Natural killer cell treated with Interleukin-12 subunit alpha and Interleukin-12 subunit beta and Interleukin-15 and Interleukin-18, amount 100 ng/mL, for 72 hours (primary cell): ENCODE measurements around the gene TAF10. TPM values are rescaled to one million over a fixed set of nuclear protein-coding genes. Genes with fewer than 3 reads are reported as not detected.

ENCODE experiments used
- ATAC-seq, 2 donors: fragments of 150-1000 bp; cut with Tn5 transposase in 1 of 2; sonication (Bioruptor Pico), chemical (Tn5 transposase) in 1 of 2; 2 replicates each; pipeline ENCODE4 v1.10.0; 2021
- DNase-seq: peaks from one replicate; pipeline ENCODE4 v3.0.0; 2022; ENCODE audit warnings: low spot score
- H3K27ac Mint-ChIP-seq, 2 donors: 1 replicate in 1 of 2; 2 replicates in 1 of 2; pipeline ENCODE4 v1.8.0; 2022; ENCODE audit warnings: mixed read lengths in 2 of 2, mild to moderate bottlenecking in 1 of 2, moderate library complexity in 1 of 2
- H3K27me3 Mint-ChIP-seq, 2 donors: 1 replicate in 1 of 2; 2 replicates in 1 of 2; pipeline ENCODE4 v1.8.0; 2022; ENCODE audit warnings: mixed read lengths in 2 of 2
- H3K36me3 Mint-ChIP-seq: one replicate; pipeline ENCODE4 v1.8.0; 2022; ENCODE audit warnings: mixed read lengths
- H3K4me1 Mint-ChIP-seq, 2 donors: 1 replicate in 1 of 2; 2 replicates in 1 of 2; pipeline ENCODE4 v1.8.0; 2022; ENCODE audit warnings: low read depth in 2 of 2, mixed read lengths in 2 of 2, mild to moderate bottlenecking in 1 of 2
- H3K4me3 Mint-ChIP-seq: one replicate; pipeline ENCODE4 v1.8.0; 2022; ENCODE audit warnings: mixed read lengths
- H3K9me3 Mint-ChIP-seq: 2 replicates; pipeline ENCODE4 v1.8.0; 2022; ENCODE audit warnings: mixed read lengths
- total RNA-seq, 2 donors: library from RNA; stranded (reverse); gene quantifications; one replicate each; pipeline ENCODE4 v1.2.3, GENCODE V29; 2022

The TAF10 gene
- total RNA-seq, 2 donors from 2014 or later, result 118 to 152 TPM

DNA sequence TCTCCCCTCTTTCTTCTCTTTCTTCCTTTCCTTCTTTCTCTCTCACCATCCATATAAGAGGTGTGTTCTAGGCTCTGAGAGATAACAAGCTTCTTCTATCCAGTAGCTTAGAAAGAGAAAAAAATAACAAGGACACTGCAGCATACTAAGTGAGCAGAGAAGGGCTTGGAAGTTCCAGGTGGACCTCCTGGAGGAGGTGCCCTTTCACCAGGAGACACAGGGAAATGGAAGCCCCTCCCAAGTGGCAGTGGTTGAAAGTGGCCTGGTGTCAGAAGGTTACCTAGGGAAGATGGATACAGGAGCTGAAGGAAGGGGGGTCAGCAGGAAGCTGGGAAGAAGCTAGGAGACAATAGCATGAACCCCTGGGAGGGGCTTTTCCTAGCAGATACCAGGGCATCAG is 38.1 kb upstream of the TAF10 start:
- Mint-ChIP-seq H3K9me3 (no peaks in the 10 kb centered on the region), H3K36me3 (no peaks in the 10 kb centered on the region), H3K4me1 (no peaks in the 10 kb centered on the region), H3K27ac (no peak overlapping the region), H3K4me3 (no peak overlapping the region), H3K27me3 (no peaks in the 10 kb centered on the region)
- DNase-seq (no peak), ATAC-seq (no peak)

DNA sequence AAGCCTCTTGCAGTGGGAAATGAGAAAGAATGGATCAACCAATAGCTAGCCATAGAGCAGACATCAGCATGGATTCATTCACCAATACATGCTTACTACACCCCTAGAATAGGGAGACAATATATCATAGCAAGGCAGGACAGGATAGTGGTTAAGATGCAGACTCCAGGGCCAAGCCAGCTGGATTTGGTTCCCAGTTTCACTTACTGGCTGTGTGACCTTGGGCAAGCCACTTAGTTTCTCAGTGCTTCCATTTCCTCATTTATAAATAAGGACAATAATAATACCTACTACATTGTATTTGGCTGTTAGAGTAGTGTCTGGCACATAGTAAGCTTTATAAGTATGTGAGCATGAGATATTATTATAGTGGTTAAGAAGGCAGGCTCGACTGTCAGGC is 36.5 kb upstream of the TAF10 start:
- Mint-ChIP-seq H3K9me3 (no peaks in the 10 kb centered on the region), H3K27ac (no peak overlapping the region), H3K4me3 (no peak overlapping the region), H3K36me3 (no peaks in the 10 kb centered on the region), H3K4me1 (no peaks in the 10 kb centered on the region), H3K27me3 (no peaks in the 10 kb centered on the region)
- DNase-seq (no peak), ATAC-seq (no peak)

DNA sequence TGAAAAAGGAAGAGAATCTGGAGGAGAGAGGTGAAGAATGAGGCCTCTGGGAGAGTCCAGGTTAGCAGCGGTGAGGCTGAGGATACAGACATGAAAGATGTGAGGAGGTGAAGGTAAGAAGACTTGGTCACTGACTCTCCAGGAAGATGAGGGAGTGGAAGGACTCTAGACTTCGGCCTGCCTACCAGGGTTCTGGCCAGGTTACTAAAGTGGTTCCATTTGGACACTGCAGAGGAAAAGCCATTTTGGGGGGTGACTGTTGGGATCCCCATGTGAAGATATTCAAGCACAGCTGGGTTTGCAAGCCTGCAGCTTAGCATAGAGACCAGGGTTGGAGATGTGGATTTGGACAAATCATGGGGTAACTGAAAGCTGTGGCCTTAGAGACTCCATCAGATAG is 35.8 kb upstream of the TAF10 start:
- H3K4me1 Mint-ChIP-seq, result no peaks in the 10 kb centered on the region
- no peaks in the 10 kb centered on the region for H3K27me3 Mint-ChIP-seq
- ATAC-seq, result no peak
- no peak for DNase-seq
- no peak overlapping the region for H3K4me3 Mint-ChIP-seq
- H3K27ac Mint-ChIP-seq, result no peak overlapping the region
- no peaks in the 10 kb centered on the region for H3K9me3 Mint-ChIP-seq
- no peaks in the 10 kb centered on the region for H3K36me3 Mint-ChIP-seq

DNA sequence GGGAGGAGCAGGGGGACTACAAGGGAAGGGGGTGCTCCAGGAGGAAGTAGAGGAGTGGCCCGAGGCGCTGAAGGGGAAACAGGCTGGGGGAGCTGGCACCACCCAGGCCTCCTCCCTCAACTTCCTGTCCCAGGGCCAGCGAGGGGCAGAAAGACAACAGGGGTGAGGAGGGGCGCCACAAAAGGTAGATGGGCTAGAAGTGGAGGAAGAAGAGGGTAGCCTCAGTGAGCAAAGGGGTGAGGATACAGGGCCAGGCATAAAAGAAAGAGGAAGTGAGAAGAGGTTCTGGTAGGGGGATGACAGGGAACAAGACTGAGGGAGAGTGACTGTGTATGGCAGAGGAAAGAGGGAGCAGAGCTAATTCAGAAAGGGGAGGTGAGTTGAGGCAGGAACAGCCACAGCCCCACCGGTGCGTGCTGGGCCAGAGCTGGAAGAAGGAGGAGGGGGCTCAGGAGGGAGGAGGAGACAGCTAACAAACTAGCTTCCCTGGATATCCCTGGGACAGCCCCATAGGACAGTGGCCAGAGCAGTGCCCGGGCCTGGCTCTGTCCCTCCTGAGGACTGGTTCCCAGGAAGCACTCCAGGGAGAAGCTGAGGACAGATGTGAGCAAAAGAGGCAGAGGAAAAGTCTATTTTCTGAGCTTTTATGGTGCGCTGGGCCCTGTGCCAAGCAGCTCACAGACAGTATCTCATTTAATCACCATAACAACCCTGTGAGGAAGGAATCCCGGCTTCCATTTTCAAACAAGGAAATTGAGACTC is 35.1 kb upstream of the TAF10 start:
- DNase-seq, result no peak

DNA sequence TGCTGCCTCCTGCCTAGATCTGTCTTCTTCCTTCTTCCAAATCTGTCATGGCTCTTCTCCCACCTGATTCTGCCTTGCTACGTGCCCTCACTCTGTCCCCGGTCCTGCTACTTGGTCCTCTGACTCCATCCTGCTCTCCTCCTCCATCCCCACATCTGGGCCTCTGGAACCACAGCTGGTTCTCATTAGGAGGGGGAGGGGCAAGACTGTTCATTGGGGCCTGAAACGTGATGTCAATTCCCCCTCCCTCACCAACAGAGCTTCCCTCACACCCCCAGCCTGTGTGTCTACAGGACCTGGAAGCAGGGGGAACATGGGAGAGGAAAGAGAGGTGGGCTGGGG is 34.5 kb upstream of the TAF10 start:
- Mint-ChIP-seq H3K27me3 (no peaks in the 10 kb centered on the region), H3K4me1 (no peaks in the 10 kb centered on the region), H3K36me3 (no peaks in the 10 kb centered on the region), H3K4me3 (no peak overlapping the region), H3K9me3 (no peaks in the 10 kb centered on the region), H3K27ac (no peak overlapping the region)
- no peak for DNase-seq
- ATAC-seq, result peak in 1 of 2 donors; percentile 33

More for the DNA sequence above, 35.1 kb upstream of the TAF10 start:
- H3K9me3 Mint-ChIP-seq, result no peaks in the 10 kb centered on the region
- H3K4me3 Mint-ChIP-seq, result no peak overlapping the region
- no peaks in the 10 kb centered on the region for H3K27me3 Mint-ChIP-seq
- peak; percentile 56 to 64 for ATAC-seq
- H3K27ac Mint-ChIP-seq, result no peak overlapping the region
- no peaks in the 10 kb centered on the region for H3K36me3 Mint-ChIP-seq
- H3K4me1 Mint-ChIP-seq, result no peaks in the 10 kb centered on the region

DNA sequence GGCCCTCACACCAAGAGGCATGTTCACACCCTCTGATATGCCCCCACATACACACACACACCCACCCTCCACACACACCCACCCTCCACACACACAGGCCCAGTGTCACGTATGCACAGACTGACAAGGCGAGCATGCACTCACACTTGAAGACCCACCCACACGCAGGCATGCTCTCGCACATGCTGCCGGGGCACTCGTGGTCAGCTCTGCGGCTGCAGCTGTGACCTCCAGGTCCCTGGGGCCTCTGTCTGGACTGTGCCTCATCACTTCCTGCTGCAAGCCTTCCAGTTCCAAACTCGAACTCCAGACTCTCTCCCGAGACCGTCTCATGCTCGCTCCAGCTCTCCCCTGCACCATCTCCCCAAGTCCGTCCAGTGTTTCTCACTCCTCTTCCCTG is 34.1 kb upstream of the TAF10 start:
- ATAC-seq, result peak; percentile 66 to 70
- Mint-ChIP-seq H3K36me3 (no peaks in the 10 kb centered on the region), H3K4me3 (no peak overlapping the region), H3K4me1 (no peaks in the 10 kb centered on the region), H3K27me3 (no peaks in the 10 kb centered on the region), H3K9me3 (no peaks in the 10 kb centered on the region), H3K27ac (no peak overlapping the region)
- no peak for DNase-seq

DNA sequence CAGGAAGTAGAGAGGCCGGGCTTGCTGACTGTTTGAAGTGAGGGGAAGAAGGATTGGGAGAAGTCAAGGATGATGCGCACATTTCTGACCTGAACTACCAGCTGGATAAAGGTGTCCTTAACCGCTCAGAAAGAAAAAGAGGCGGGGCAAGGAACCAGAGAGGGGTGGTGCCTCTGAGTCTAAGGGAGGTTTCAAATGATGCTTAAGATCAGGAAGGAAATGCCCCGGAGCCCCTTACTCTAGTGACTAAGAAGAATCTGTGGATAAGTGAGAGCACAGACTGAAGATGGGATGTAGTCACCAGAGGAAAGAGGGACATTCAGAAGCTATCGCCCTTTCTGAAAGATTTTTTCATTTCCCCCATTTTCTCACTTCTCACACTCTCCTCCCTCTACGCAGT is 30.9 kb upstream of the TAF10 start:
- H3K36me3 Mint-ChIP-seq, result no peaks in the 10 kb centered on the region
- no peaks in the 10 kb centered on the region for H3K9me3 Mint-ChIP-seq
- H3K4me1 Mint-ChIP-seq, result no peaks in the 10 kb centered on the region
- DNase-seq, result no peak
- no peak for ATAC-seq
- no peaks in the 10 kb centered on the region for H3K27me3 Mint-ChIP-seq
- no peak overlapping the region for H3K27ac Mint-ChIP-seq
- H3K4me3 Mint-ChIP-seq, result no peak overlapping the region

DNA sequence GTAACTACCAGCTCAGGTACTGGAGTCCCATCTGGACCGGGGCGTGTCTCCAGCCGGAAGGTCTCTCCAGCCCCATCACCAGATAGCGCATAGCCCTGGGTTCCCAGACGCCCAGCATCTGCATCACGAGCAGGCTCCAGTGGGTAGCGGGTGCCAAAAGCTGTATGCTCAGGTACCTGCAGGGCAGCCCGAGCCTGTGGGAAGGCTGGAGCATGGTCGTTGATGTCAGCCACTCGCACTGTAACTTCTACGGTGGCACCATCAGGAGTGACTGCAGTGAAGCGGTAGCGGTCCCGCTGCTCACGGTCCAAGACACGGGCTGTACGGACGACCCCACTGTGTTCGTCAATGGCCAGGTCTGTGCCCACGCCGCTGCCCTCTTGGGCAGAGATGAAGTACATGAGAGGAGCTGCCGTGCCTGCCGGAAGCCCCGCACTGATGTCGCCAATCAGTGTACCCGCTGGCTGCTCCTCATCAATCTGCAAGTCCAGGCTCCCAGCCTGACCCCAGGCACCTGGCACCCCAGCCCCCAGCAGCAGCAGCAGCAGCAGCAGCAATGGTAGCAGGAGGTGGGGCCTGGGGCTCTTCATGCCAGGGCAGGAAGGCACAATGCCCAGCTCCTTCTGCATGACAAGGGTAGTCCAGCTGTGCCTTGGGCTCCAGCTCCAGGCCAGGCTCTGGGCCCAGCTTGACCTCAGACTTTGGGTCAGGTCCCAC is 29.1 kb upstream of the TAF10 start:
- Mint-ChIP-seq H3K4me1 (no peaks in the 10 kb centered on the region), H3K27me3 (no peaks in the 10 kb centered on the region), H3K9me3 (no peaks in the 10 kb centered on the region), H3K4me3 (no peak overlapping the region), H3K27ac (no peak overlapping the region), H3K36me3 (no peaks in the 10 kb centered on the region)
- DNase-seq (no peak), ATAC-seq (no peak)

DNA sequence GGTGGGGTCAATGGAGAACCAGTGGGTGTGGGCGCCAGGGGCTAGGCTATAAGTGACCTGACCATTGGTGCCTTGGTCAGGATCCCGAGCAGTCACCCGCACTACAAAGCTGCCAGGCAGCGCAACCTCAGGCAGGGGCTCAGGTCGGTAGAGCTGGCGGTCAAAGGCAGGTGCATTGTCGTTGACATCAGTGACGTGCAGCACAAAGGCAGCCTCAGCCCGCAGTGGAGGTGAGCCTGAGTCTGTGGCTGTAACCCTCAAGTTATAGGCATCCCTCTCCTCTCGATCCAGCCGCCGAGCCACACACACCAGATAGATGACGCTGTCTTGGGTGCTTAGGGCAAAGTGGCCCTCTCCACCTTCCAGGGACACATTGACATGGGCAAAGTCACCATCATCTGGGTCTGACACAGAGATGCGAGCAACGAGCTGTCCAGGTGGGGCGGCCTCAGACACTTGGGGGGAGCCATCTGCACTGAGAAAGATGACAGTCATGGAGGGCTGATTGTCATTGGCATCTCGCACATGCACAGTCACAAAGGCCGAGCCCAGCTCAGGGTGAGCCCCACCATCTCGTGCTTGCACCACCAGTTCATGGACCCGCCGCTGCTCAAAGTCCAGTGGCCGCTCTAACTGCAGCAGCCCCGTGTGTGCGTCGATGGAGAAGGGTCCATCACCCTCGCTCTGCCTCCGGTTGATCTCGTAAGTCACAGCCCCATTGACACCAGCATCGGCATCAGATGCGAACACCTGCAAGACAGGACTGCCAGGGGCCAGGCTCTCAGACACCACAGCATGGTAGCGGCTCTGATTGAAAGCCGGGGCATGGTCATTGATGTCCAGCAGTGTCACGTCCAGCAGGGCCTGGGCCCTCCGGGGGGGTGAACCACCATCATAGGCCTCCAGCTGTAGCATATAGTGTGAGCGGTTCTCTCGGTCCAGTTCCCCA is 28.3 kb upstream of the TAF10 start:
- no peaks in the 10 kb centered on the region for H3K9me3 Mint-ChIP-seq
- no peaks in the 10 kb centered on the region for H3K27me3 Mint-ChIP-seq
- H3K36me3 Mint-ChIP-seq, result no peaks in the 10 kb centered on the region
- H3K4me3 Mint-ChIP-seq, result no peak overlapping the region
- DNase-seq (no peak), ATAC-seq (no peak)
- no peaks in the 10 kb centered on the region for H3K4me1 Mint-ChIP-seq
- H3K27ac Mint-ChIP-seq, result no peak overlapping the region

DNA sequence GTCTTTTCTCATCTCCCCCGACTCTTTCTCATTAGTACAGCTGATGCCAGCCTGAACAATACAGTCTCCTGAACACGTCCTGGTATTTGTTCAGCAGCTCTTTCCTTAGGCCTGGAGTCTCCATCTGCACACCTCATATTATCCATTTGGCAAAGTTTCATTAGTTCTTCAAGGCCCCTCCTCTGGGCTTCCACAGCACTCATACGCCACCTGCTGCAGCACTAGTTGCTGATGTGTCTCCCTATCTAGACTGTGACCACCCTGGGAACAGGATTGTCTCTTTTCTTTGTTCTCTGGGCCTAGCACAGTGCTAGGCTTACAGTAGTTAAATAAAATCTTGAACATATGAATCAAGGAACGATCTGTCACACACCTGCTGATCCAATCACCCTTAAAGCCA is 26.4 kb upstream of the TAF10 start:
- ATAC-seq, result no peak
- no peaks in the 10 kb centered on the region for H3K4me1 Mint-ChIP-seq

DNA sequence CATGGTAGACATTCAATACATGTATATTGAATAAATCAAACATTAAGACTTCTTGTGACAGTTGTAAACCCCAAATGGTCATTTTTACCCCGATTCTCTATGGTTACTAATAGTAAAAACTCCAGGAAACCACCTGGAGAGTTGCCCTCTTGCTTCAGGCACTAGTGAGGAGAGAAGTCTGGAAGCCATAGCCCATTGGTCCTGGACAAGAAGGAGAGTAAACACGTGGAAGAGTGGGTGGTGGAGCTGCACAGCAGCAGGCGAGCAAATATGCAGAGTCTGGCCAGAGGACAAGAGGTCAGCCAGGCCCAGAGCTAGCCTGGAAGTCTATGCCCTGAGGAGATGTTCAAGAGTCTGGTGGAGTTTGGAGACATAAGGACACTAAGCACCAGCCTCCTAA is 25.9 kb upstream of the TAF10 start:
- H3K4me3 Mint-ChIP-seq, result no peak overlapping the region
- H3K4me1 Mint-ChIP-seq, result no peaks in the 10 kb centered on the region
- no peak for DNase-seq
- H3K36me3 Mint-ChIP-seq, result no peaks in the 10 kb centered on the region
- ATAC-seq, result no peak
- no peaks in the 10 kb centered on the region for H3K9me3 Mint-ChIP-seq
- no peaks in the 10 kb centered on the region for H3K27me3 Mint-ChIP-seq
- no peak overlapping the region for H3K27ac Mint-ChIP-seq

More for the DNA sequence above, 26.4 kb upstream of the TAF10 start:
- Mint-ChIP-seq H3K4me3 (no peak overlapping the region), H3K9me3 (no peaks in the 10 kb centered on the region), H3K36me3 (no peaks in the 10 kb centered on the region), H3K27ac (no peak overlapping the region), H3K27me3 (no peaks in the 10 kb centered on the region)
- peak; percentile 18 for DNase-seq

DNA sequence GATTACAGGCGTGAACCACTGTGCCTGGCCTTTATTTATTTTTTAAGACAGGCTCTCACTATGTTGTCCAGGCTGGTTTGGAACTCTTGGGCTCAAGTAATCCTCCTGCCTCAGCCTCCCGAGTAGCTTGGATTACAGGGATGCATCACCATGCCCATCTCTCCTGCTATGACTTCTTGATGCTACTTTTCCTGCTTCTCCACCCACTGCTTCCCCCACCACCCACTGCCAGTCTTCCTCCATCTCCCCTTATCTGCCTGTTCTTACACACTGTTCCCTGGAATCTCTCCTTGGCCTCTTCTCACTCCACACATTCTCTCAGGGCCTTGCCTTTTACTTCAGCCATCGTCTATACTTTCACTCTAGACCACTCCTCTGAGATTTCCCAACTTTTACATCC is 24.5 kb upstream of the TAF10 start:
- DNase-seq, result no peak
- H3K9me3 Mint-ChIP-seq, result no peaks in the 10 kb centered on the region
- no peaks in the 10 kb centered on the region for H3K4me1 Mint-ChIP-seq
- H3K27me3 Mint-ChIP-seq, result no peaks in the 10 kb centered on the region
- H3K4me3 Mint-ChIP-seq, result no peak overlapping the region
- H3K27ac Mint-ChIP-seq, result no peak overlapping the region
- ATAC-seq, result no peak
- no peaks in the 10 kb centered on the region for H3K36me3 Mint-ChIP-seq

DNA sequence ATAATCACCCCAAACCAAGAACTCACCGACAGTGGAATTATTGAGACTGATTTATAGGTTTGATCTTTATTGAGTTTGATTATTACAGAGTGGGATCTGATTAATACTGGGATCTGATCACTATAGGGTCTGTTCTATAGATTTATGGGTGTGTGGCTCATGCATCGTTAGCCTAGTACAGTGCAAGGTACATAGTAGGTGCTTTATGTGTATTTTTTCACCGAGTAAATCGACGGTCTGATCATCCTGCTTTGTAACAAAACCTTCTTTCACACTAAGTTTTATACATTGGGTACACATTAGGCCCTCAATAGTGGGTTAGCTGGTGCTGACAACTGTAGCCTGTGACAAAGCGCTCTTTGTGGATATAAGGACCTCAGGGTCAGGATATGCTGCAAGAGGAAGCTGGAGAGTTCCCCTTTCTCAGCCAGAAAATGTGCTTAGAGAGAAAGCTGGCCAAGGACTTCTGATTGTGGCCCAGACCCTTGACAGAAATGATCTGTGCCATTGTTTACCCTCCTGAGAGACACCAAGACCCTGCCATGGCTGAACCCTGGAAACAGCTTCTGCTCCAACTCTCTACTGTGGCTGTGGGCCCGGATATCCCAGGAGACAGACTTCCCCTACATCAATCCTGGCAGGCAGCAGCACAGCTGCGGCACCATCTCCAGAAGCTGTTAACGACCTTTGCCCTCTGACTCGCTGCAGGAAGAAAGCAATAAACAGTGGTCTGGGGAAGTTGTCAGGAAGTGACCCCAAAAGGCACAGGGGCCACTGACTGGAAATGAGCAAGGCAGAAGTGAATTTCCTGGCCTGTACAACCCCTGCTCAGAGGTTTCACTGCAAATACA is 23.3 kb upstream of the TAF10 start:
- no peak for DNase-seq
- no peaks in the 10 kb centered on the region for H3K9me3 Mint-ChIP-seq
- H3K4me3 Mint-ChIP-seq, result no peak overlapping the region
- H3K4me1 Mint-ChIP-seq, result no peaks in the 10 kb centered on the region
- ATAC-seq, result peak in 1 of 2 donors; percentile 10
- H3K27me3 Mint-ChIP-seq, result no peaks in the 10 kb centered on the region
- H3K27ac Mint-ChIP-seq, result no peak overlapping the region
- H3K36me3 Mint-ChIP-seq, result no peaks in the 10 kb centered on the region
